Measurements from ENCODE around the gene SERPINA1.

DNA sequence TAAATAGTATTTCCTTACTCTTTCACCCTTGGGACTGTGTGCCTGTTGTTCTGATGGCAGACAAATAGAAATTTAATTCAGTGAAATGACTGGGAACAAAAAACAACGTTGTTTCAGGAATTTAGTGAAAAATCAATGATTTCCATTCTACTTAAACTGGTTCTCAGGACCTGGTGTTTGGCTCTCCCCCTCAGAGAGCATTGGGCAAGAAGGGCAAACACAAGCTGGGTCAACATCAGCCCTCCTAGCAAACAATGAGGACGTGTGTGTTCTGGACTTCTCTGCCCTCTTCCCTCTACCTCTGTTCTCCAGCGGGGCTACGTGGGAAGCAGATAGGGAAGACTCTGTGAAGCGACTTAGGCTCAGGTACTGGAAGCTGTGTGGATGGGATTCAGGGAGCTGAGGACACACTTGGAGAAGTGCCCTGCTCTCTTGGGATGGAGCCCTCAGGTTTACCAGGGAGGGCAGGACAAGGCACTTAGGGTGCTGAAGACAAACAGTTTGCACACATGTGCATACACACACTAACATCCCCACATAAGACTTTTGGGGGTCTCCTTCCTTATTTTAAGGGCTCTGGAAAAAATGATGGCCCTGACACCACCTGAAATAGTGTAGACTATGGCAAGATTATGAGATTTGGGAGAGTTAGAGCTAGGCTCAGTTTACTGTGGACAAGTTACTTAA lies 7.6 kb upstream of the SERPINA1 start:
- TF ChIP-seq CBX3 (IDR thresholded peaks at IDR 0.05; ENCODE audit: low read depth): no peak
- TF ChIP-seq, protein P1, sequence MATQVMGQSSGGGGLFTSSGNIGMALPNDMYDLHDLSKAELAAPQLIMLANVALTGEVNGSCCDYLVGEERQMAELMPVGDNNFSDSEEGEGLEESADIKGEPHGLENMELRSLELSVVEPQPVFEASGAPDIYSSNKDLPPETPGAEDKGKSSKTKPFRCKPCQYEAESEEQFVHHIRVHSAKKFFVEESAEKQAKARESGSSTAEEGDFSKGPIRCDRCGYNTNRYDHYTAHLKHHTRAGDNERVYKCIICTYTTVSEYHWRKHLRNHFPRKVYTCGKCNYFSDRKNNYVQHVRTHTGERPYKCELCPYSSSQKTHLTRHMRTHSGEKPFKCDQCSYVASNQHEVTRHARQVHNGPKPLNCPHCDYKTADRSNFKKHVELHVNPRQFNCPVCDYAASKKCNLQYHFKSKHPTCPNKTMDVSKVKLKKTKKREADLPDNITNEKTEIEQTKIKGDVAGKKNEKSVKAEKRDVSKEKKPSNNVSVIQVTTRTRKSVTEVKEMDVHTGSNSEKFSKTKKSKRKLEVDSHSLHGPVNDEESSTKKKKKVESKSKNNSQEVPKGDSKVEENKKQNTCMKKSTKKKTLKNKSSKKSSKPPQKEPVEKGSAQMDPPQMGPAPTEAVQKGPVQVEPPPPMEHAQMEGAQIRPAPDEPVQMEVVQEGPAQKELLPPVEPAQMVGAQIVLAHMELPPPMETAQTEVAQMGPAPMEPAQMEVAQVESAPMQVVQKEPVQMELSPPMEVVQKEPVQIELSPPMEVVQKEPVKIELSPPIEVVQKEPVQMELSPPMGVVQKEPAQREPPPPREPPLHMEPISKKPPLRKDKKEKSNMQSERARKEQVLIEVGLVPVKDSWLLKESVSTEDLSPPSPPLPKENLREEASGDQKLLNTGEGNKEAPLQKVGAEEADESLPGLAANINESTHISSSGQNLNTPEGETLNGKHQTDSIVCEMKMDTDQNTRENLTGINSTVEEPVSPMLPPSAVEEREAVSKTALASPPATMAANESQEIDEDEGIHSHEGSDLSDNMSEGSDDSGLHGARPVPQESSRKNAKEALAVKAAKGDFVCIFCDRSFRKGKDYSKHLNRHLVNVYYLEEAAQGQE (IDR thresholded peaks at IDR 0.05; ENCODE audit: low read depth): no peak
- TF ChIP-seq, protein P2, sequence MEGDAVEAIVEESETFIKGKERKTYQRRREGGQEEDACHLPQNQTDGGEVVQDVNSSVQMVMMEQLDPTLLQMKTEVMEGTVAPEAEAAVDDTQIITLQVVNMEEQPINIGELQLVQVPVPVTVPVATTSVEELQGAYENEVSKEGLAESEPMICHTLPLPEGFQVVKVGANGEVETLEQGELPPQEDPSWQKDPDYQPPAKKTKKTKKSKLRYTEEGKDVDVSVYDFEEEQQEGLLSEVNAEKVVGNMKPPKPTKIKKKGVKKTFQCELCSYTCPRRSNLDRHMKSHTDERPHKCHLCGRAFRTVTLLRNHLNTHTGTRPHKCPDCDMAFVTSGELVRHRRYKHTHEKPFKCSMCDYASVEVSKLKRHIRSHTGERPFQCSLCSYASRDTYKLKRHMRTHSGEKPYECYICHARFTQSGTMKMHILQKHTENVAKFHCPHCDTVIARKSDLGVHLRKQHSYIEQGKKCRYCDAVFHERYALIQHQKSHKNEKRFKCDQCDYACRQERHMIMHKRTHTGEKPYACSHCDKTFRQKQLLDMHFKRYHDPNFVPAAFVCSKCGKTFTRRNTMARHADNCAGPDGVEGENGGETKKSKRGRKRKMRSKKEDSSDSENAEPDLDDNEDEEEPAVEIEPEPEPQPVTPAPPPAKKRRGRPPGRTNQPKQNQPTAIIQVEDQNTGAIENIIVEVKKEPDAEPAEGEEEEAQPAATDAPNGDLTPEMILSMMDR (IDR thresholded peaks at IDR 0.05 in 2 of 3, conservative IDR thresholded peaks at IDR 0.05 in 1 of 3; ENCODE audit: borderline replicate concordance in 1 of 3, insufficient read depth in 1 of 3, low read depth in 2 of 3, low read length in 2 of 3): no peak
- no peak for TF ChIP-seq EZH2phosphoT487 (IDR thresholded peaks at IDR 0.05; ENCODE audit: borderline replicate concordance)
- no peak for TF ChIP-seq POLR2AphosphoS5 (IDR thresholded peaks at IDR 0.05; ENCODE audit: low read depth, low read length)
- no peak for TF ChIP-seq POLR2A (IDR thresholded peaks at IDR 0.05; ENCODE audit: borderline replicate concordance, extremely low read depth, insufficient read depth, insufficient read length)
- no peak for TF ChIP-seq EZH2 (IDR thresholded peaks at IDR 0.05)
- no peak for TF ChIP-seq YY1 (IDR thresholded peaks at IDR 0.05; ENCODE audit: extremely low read depth, insufficient replicate concordance, low read depth, low read length)
- no peak for TF ChIP-seq ZFX (IDR thresholded peaks at IDR 0.05)
- no peak for TF ChIP-seq CEBPB (IDR thresholded peaks at IDR 0.05; ENCODE audit: low read depth)
- no peak for TF ChIP-seq ZNF274 (IDR thresholded peaks at IDR 0.05; ENCODE audit: low read depth, low read length)
- no peak for TF ChIP-seq SIN3A (IDR thresholded peaks at IDR 0.05; ENCODE audit: low read depth)
- TF ChIP-seq, protein P3, sequence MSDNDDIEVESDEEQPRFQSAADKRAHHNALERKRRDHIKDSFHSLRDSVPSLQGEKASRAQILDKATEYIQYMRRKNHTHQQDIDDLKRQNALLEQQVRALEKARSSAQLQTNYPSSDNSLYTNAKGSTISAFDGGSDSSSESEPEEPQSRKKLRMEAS (IDR thresholded peaks at IDR 0.05): no peak

All from HCT116 (cell line).